HEK293 (cell line): ENCODE results near the gene LRRC4C.

ENCODE experiments used
- CTCF ChIA-PET: fragments of 350-600 bp; formaldehyde crosslinking; extraction: SDS; loops from one replicate; lab custom pipeline; 2021; ENCODE audit warnings: antibody characterized with exemption; lab: Yijun Ruan, JAX
- POLR2A ChIA-PET: fragments of 300-600 bp; formaldehyde crosslinking; extraction: SDS; loops from one replicate; lab custom pipeline; 2020; ENCODE audit warnings: antibody characterized with exemption, inconsistent platforms; lab: Yijun Ruan, JAX
- H3K27ac ChIP-seq: fragments of 200-500 bp; sonication (Bioruptor generic); 2 replicates; pipeline ENCODE4 v1.5.1; 2014; ENCODE audit warnings: low read depth, low read length, control low read depth, inconsistent platforms; ENCODE audit errors: extremely low read depth
- H3K36me3 ChIP-seq, 2 experiments: fragments of 200-500 bp in 1 of 2; sonication (Bioruptor generic) in 1 of 2; 1 replicate in 1 of 2; 2 replicates in 1 of 2; pipeline ENCODE4 v1.5.1; 2014 to 2017; ENCODE audit warnings: inconsistent platforms in 2 of 2, low read length in 2 of 2; ENCODE audit not compliant: control insufficient read depth in 2 of 2, insufficient read depth in 1 of 2
- H3K4me1 ChIP-seq: fragments of 200-500 bp; sonication (Bioruptor generic); 2 replicates; pipeline ENCODE4 v1.5.1; 2014; ENCODE audit warnings: mild to moderate bottlenecking, low read length, inconsistent platforms; ENCODE audit not compliant: control insufficient read depth, insufficient read depth
- H3K4me3 ChIP-seq: 2 replicates; pipeline ENCODE4 v1.5.1; 2011; ENCODE audit warnings: low read depth, mild to moderate bottlenecking, control low read depth, low read length, moderate library complexity
- H3K9me3 ChIP-seq: fragments of 200-500 bp; sonication (Bioruptor generic); 2 replicates; pipeline ENCODE4 v1.5.1; 2014; ENCODE audit warnings: low read depth, low read length, inconsistent platforms; ENCODE audit not compliant: control insufficient read depth, insufficient read depth
- BCL11B ChIP-seq: fragments of 450-650 bp; formaldehyde crosslinking; IDR thresholded peaks from 2 replicates; pipeline ENCODE4 v1.5.1; 2016; ENCODE audit warnings: low read depth, missing biosample characterization, missing genetic modification characterization
- GLI2 ChIP-seq: fragments of 450-650 bp; formaldehyde crosslinking; IDR thresholded peaks from 2 replicates; pipeline ENCODE4; 2017; ENCODE audit warnings: missing biosample characterization, missing genetic modification characterization, low read depth, borderline replicate concordance
- HOXA7 ChIP-seq: sonication (generic); formaldehyde crosslinking; IDR thresholded peaks from 2 replicates; pipeline ENCODE4 v1.8.1; 2022; ENCODE audit warnings: missing genetic modification reagents, borderline replicate concordance
- KLF7 ChIP-seq: fragments of 450-650 bp; formaldehyde crosslinking; IDR thresholded peaks from 2 replicates; pipeline ENCODE4 v1.5.1; 2016; ENCODE audit warnings: missing biosample characterization, missing genetic modification characterization, borderline replicate concordance
- OSR2 ChIP-seq: fragments of 450-650 bp; formaldehyde crosslinking; IDR thresholded peaks from 2 replicates; pipeline ENCODE4 v1.5.1; 2016; ENCODE audit warnings: missing biosample characterization, missing genetic modification characterization
- SP3 ChIP-seq: fragments of 450-650 bp; formaldehyde crosslinking; IDR thresholded peaks from 2 replicates; pipeline ENCODE4 v1.5.1; 2016; ENCODE audit warnings: missing biosample characterization, missing genetic modification characterization
- TRIM28 ChIP-seq: IDR thresholded peaks from 2 replicates; pipeline ENCODE4 v1.6.1; 2011; ENCODE audit warnings: low read length, control low read depth, borderline replicate concordance
- YY2 ChIP-seq: fragments of 450-650 bp; formaldehyde crosslinking; IDR thresholded peaks from 2 replicates; pipeline ENCODE4 v1.5.1; 2016; ENCODE audit warnings: missing biosample characterization, missing genetic modification characterization
- ZFP3 ChIP-seq: fragments of 450-650 bp; formaldehyde crosslinking; IDR thresholded peaks from 2 replicates; pipeline ENCODE4 v1.5.1; 2016; ENCODE audit warnings: low read depth, missing biosample characterization, missing genetic modification characterization
- ZNF114 ChIP-seq: fragments of 450-650 bp; formaldehyde crosslinking; IDR thresholded peaks from 2 replicates; pipeline ENCODE4 v1.5.0; 2017; ENCODE audit warnings: missing biosample characterization, missing genetic modification characterization
- ZNF133 ChIP-seq: fragments of 450-650 bp; formaldehyde crosslinking; IDR thresholded peaks from 2 replicates; pipeline ENCODE4 v1.5.1; 2016; ENCODE audit warnings: missing biosample characterization, missing genetic modification characterization
- ZNF221 ChIP-seq: fragments of 450-650 bp; formaldehyde crosslinking; IDR thresholded peaks from 2 replicates; pipeline ENCODE4 v1.5.1; 2017; ENCODE audit warnings: missing biosample characterization, missing genetic modification characterization, borderline replicate concordance
- ZNF248 ChIP-seq: fragments of 450-650 bp; formaldehyde crosslinking; IDR thresholded peaks from 2 replicates; pipeline ENCODE4 v1.5.1; 2017; ENCODE audit warnings: missing biosample characterization, missing genetic modification characterization
- ZNF266 ChIP-seq: fragments of 450-650 bp; formaldehyde crosslinking; IDR thresholded peaks from 2 replicates; pipeline ENCODE4 v1.5.1; 2016; ENCODE audit warnings: missing biosample characterization, missing genetic modification characterization, low read depth
- ZNF354C ChIP-seq: fragments of 450-650 bp; formaldehyde crosslinking; IDR thresholded peaks from 2 replicates; pipeline ENCODE4 v1.5.1; 2016; ENCODE audit warnings: missing biosample characterization, missing genetic modification characterization, low read depth, borderline replicate concordance
- ZNF548 ChIP-seq: fragments of 450-650 bp; formaldehyde crosslinking; IDR thresholded peaks from 2 replicates; pipeline ENCODE4 v1.5.1; 2016; ENCODE audit warnings: missing biosample characterization, missing genetic modification characterization
- ZNF555 ChIP-seq: fragments of 450-650 bp; formaldehyde crosslinking; conservative IDR thresholded peaks from 2 replicates; pipeline ENCODE4 v1.5.1; 2017; ENCODE audit warnings: missing biosample characterization, mild to moderate bottlenecking, missing genetic modification characterization, inconsistent platforms
- ZNF561 ChIP-seq: fragments of 450-650 bp; IDR thresholded peaks from 2 replicates; pipeline ENCODE4 v1.5.1; 2018; ENCODE audit warnings: missing biosample characterization, missing genetic modification characterization, borderline replicate concordance
- ZNF596 ChIP-seq: fragments of 450-650 bp; IDR thresholded peaks from 2 replicates; pipeline ENCODE4 v1.5.0; 2018; ENCODE audit warnings: missing biosample characterization, mild to moderate bottlenecking, missing genetic modification characterization, moderate library complexity
- ZNF621 ChIP-seq: fragments of 450-650 bp; formaldehyde crosslinking; IDR thresholded peaks from 2 replicates; pipeline ENCODE4 v1.5.1; 2017; ENCODE audit warnings: missing biosample characterization, missing genetic modification characterization
- ZNF791 ChIP-seq: fragments of 450-650 bp; formaldehyde crosslinking; IDR thresholded peaks from 2 replicates; pipeline ENCODE4 v1.5.1; 2016; ENCODE audit warnings: missing biosample characterization, missing genetic modification characterization
- ZNF843 ChIP-seq: fragments of 450-650 bp; formaldehyde crosslinking; IDR thresholded peaks from 2 replicates; pipeline ENCODE4 v1.5.1; 2016; ENCODE audit warnings: missing biosample characterization, missing genetic modification characterization
- TF ChIP-seq, protein P1 (sequence below): fragments of 450-650 bp; formaldehyde crosslinking; IDR thresholded peaks from 2 replicates; pipeline ENCODE4 v1.5.1; 2016; ENCODE audit warnings: missing biosample characterization, missing genetic modification characterization
- TF ChIP-seq, protein P2 (sequence below): fragments of 450-650 bp; formaldehyde crosslinking; IDR thresholded peaks from 2 replicates; pipeline ENCODE4 v1.5.1; 2017; ENCODE audit warnings: missing biosample characterization, missing genetic modification characterization
- TF ChIP-seq, protein P3 (sequence below): fragments of 450-650 bp; formaldehyde crosslinking; IDR thresholded peaks from 2 replicates; pipeline ENCODE4 v1.5.1; 2016; ENCODE audit warnings: missing biosample characterization, missing genetic modification characterization
- TF ChIP-seq, protein P4 (sequence below): fragments of 450-650 bp; formaldehyde crosslinking; IDR thresholded peaks from 2 replicates; pipeline ENCODE4 v1.5.1; 2017; ENCODE audit warnings: missing biosample characterization, missing genetic modification characterization
- TF ChIP-seq, protein P5 (sequence below): fragments of 450-650 bp; formaldehyde crosslinking; IDR thresholded peaks from 2 replicates; pipeline ENCODE4 v1.5.1; 2016; ENCODE audit warnings: missing biosample characterization, missing genetic modification characterization

LRRC4C gene

DNA sequence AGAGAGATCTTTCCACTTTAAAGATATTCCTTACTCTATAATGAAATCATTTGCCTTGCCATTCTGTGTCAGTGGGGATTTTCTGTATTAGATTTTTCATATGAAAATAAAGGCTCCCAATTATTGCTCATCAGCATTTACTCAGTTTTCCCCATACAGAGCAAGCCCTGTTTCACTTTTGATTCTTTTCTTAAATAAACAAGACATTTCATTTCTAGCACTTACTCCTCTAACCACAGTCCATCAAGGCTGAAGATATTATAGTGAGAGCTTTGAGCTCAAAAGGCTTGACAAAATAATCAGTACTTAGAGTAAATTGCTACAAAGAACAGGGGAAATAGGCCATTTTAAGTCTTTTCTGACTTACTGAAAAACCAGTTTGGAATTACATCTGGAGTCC, 385.1 kb downstream of the LRRC4C start:
- Histone ChIP-seq H3K4me3 (no peak overlapping the region), H3K4me1 (no peaks in the 10 kb centered on the region), H3K36me3 (no peaks in the 10 kb centered on the region), H3K9me3 (no peaks in the 10 kb centered on the region), H3K27ac (no peak overlapping the region)
- POLR2A ChIA-PET = no interaction called here
- TF ChIP-seq ZNF221 (tag by site-specific recombination) = no peak
- TF ChIP-seq ZNF843 (tag by site-specific recombination) = no peak
- no peak for TF ChIP-seq ZNF114 (tag by site-specific recombination)
- no peak for TF ChIP-seq BCL11B
- TF ChIP-seq ZNF266 (tag by site-specific recombination) = no peak
- no peak for TF ChIP-seq ZNF621
- TF ChIP-seq TRIM28 = no peak
- TF ChIP-seq ZNF548 (tag by site-specific recombination) = no peak
- TF ChIP-seq, protein P1, sequence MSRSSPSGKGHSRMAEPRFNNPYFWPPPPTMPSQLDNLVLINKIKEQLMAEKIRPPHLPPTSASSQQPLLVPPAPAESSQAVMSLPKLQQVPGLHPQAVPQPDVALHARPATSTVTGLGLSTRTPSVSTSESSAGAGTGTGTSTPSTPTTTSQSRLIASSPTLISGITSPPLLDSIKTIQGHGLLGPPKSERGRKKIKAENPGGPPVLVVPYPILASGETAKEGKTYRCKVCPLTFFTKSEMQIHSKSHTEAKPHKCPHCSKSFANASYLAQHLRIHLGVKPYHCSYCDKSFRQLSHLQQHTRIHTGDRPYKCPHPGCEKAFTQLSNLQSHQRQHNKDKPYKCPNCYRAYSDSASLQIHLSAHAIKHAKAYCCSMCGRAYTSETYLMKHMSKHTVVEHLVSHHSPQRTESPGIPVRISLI (tag by site-specific recombination) = no peak
- no peak for TF ChIP-seq ZNF561
- TF ChIP-seq KLF7 (tag by site-specific recombination) = no peak
- TF ChIP-seq, protein P2, sequence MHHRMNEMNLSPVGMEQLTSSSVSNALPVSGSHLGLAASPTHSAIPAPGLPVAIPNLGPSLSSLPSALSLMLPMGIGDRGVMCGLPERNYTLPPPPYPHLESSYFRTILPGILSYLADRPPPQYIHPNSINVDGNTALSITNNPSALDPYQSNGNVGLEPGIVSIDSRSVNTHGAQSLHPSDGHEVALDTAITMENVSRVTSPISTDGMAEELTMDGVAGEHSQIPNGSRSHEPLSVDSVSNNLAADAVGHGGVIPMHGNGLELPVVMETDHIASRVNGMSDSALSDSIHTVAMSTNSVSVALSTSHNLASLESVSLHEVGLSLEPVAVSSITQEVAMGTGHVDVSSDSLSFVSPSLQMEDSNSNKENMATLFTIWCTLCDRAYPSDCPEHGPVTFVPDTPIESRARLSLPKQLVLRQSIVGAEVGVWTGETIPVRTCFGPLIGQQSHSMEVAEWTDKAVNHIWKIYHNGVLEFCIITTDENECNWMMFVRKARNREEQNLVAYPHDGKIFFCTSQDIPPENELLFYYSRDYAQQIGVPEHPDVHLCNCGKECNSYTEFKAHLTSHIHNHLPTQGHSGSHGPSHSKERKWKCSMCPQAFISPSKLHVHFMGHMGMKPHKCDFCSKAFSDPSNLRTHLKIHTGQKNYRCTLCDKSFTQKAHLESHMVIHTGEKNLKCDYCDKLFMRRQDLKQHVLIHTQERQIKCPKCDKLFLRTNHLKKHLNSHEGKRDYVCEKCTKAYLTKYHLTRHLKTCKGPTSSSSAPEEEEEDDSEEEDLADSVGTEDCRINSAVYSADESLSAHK (tag by site-specific recombination) = no peak
- no peak for TF ChIP-seq ZNF354C
- TF ChIP-seq, protein P3, sequence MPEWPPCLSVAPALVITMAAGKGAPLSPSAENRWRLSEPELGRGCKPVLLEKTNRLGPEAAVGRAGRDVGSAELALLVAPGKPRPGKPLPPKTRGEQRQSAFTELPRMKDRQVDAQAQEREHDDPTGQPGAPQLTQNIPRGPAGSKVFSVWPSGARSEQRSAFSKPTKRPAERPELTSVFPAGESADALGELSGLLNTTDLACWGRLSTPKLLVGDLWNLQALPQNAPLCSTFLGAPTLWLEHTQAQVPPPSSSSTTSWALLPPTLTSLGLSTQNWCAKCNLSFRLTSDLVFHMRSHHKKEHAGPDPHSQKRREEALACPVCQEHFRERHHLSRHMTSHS = no peak
- no peak for TF ChIP-seq YY2
- TF ChIP-seq, protein P4, sequence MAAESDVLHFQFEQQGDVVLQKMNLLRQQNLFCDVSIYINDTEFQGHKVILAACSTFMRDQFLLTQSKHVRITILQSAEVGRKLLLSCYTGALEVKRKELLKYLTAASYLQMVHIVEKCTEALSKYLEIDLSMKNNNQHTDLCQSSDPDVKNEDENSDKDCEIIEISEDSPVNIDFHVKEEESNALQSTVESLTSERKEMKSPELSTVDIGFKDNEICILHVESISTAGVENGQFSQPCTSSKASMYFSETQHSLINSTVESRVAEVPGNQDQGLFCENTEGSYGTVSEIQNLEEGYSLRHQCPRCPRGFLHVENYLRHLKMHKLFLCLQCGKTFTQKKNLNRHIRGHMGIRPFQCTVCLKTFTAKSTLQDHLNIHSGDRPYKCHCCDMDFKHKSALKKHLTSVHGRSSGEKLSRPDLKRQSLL (tag by site-specific recombination) = no peak
- TF ChIP-seq, protein P5, sequence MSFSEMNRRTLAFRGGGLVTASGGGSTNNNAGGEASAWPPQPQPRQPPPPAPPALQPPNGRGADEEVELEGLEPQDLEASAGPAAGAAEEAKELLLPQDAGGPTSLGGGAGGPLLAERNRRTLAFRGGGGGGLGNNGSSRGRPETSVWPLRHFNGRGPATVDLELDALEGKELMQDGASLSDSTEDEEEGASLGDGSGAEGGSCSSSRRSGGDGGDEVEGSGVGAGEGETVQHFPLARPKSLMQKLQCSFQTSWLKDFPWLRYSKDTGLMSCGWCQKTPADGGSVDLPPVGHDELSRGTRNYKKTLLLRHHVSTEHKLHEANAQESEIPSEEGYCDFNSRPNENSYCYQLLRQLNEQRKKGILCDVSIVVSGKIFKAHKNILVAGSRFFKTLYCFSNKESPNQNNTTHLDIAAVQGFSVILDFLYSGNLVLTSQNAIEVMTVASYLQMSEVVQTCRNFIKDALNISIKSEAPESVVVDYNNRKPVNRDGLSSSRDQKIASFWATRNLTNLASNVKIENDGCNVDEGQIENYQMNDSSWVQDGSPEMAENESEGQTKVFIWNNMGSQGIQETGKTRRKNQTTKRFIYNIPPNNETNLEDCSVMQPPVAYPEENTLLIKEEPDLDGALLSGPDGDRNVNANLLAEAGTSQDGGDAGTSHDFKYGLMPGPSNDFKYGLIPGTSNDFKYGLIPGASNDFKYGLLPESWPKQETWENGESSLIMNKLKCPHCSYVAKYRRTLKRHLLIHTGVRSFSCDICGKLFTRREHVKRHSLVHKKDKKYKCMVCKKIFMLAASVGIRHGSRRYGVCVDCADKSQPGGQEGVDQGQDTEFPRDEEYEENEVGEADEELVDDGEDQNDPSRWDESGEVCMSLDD (tag by site-specific recombination) = no peak
- TF ChIP-seq ZNF248 = no peak
- CTCF ChIA-PET = no interaction called here

DNA sequence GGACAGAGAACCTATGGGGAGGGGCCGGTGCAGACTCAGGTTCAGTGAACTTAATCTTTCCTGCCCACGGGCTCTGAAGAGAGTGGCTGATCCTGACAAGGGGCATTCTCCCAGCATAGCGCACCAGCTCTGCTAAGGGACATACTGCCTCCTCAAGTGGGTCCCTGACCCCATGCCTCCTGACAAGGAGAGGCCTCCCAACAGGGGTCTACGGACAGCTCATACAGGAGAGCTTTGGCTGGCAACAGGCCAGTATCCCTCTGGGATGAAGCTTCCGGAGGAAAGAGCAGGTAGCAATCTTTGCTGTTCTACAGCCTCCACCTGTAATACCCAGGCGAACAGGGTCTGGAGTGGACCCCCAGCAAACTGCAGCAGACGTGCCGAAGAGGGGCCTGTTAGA, 394.0 kb downstream of the LRRC4C start:
- Histone ChIP-seq H3K36me3 (no peaks in the 10 kb centered on the region), H3K4me1 (no peaks in the 10 kb centered on the region), H3K9me3 (no peaks in the 10 kb centered on the region)
- no peak for TF ChIP-seq ZNF266 (tag by site-specific recombination)
- no peak for TF ChIP-seq OSR2
- no peak for TF ChIP-seq ZNF596 (tag by site-specific recombination)
- TF ChIP-seq SP3 (tag by site-specific recombination) = no peak
- no peak for TF ChIP-seq GLI2 (tag by site-specific recombination)
- no peak for TF ChIP-seq ZNF555 (tag by site-specific recombination)
- TF ChIP-seq ZNF133 (tag by site-specific recombination) = no peak
- TF ChIP-seq, protein P4 (tag by site-specific recombination) = no peak
- TF ChIP-seq ZNF791 (tag by site-specific recombination) = no peak
- no peak for TF ChIP-seq HOXA7 (CRISPR knock-in tag)
- no peak for TF ChIP-seq ZFP3 (tag by site-specific recombination)
- TF ChIP-seq, all 188 proteins: peak for 0
- ChIA-PET POLR2A (no interaction called here), CTCF (no interaction called here)
- Histone ChIP-seq H3K4me3 (no peak overlapping the region), H3K27ac (no peak overlapping the region)
